ENCODE data around the gene FAM107B. TPM values are rescaled to one million over a fixed set of nuclear protein-coding genes. Genes with fewer than 3 reads are reported as not detected.

The FAM107B gene
- total RNA-seq, 1 experiment from 2014 or later = 144 TPM

DNA sequence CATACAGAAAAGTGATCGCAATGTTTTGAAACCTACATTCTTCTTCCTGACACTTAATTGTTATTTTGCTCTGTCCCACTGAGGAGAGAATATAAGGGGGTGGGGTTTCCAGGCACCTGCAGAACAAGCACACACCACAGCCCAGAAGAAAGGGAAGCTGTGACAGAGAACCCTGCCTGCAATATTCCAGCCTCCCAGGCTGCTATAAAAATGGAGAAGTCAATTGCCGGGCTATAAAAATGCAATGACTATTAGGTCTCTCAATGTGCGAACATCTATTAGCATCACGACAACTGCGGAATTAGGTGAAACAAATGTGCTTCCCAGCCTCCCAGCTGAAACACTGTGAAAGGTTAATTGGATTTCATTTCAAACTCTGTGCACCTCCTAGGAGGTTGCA, 298.7 kb downstream of the FAM107B start:
- Histone ChIP-seq H4K20me1 (ENCODE audit: insufficient read depth) (no peaks in the 10 kb centered on the region), H3K27me3 (ENCODE audit: insufficient read depth, low read depth) (peaks cover 3% of the 10 kb centered on the region; the same call in 1 of the 2 replicates), H3K4me2 (no peak overlapping the region), H3K27ac (no peak overlapping the region), H2AFZ (no peak overlapping the region), H3F3A (ENCODE audit: insufficient read depth, low read depth) (no peaks in the 10 kb centered on the region), H3K4me3 (no peak overlapping the region), H3K9me3 (ENCODE audit: insufficient read depth, low read depth) (no peaks in the 10 kb centered on the region), H3K36me3 (ENCODE audit: low read depth) (no peaks in the 10 kb centered on the region), H3K79me2 (ENCODE audit: low read depth) (no peaks in the 10 kb centered on the region), H3K4me1 (replicated peaks; ENCODE audit: insufficient read depth) (peaks cover 7% of the 10 kb centered on the region; the same call in 1 of the 2 replicates), H3K9me2 (ENCODE audit: insufficient read depth) (no peaks in the 10 kb centered on the region)
- ChIA-PET CTCF (no interaction called here), POLR2A (ENCODE audit: unreplicated experiment) (interaction anchor here (0.6 to 1.2 kb wide), 3 partner anchors 79 to 300 kb away, joined by 4 to 12 read pairs (median 8); no protein-coding TSS in a partner anchor)
- no peak for TF ChIP-seq CTCF (conservative IDR thresholded peaks at IDR 0.05)
- TF ChIP-seq EZH2 (IDR thresholded peaks at IDR 0.05; ENCODE audit: low read depth) = no peak
- no TSS peak for BruUV-seq (replicated peaks)
- no peak for DNase-seq
- intact Hi-C loops (cut with micrococcal nuclease; ENCODE audit: unreplicated experiment) = loop anchor here (1.0 to 5.0 kb wide), 3 partner anchors 90 to 234 kb away; no protein-coding TSS in a partner anchor

- ChIA-PET POLR2A (ENCODE audit: unreplicated experiment) (no interaction called here), CTCF (no interaction called here)
- Histone ChIP-seq H2AFZ (no peak overlapping the region), H3K4me3 (no peak overlapping the region), H4K20me1 (ENCODE audit: insufficient read depth) (no peaks in the 10 kb centered on the region), H3K36me3 (ENCODE audit: low read depth) (no peaks in the 10 kb centered on the region), H3K27ac (no peak overlapping the region), H3K27me3 (ENCODE audit: insufficient read depth, low read depth) (peaks cover 3% of the 10 kb centered on the region; the same call in 1 of the 2 replicates), H3K4me1 (replicated peaks; ENCODE audit: insufficient read depth) (peaks cover 7% of the 10 kb centered on the region; the same call in 1 of the 2 replicates), H3K9me2 (ENCODE audit: insufficient read depth) (no peaks in the 10 kb centered on the region), H3K9me3 (ENCODE audit: insufficient read depth, low read depth) (no peaks in the 10 kb centered on the region), H3K4me2 (no peak overlapping the region), H3F3A (ENCODE audit: insufficient read depth, low read depth) (no peaks in the 10 kb centered on the region), H3K79me2 (ENCODE audit: low read depth) (no peaks in the 10 kb centered on the region)
- no peak for TF ChIP-seq CTCF (conservative IDR thresholded peaks at IDR 0.05)
- no peak for TF ChIP-seq EZH2 (IDR thresholded peaks at IDR 0.05; ENCODE audit: low read depth)
- no TSS peak for BruUV-seq (replicated peaks)
- intact Hi-C loops (cut with micrococcal nuclease; ENCODE audit: unreplicated experiment) = loop anchor here (5.0 kb wide), 2 partner anchors 172 to 232 kb away; no protein-coding TSS in a partner anchor
- DNase-seq = no peak
Observed at GRCh38 chr10:14474656-14475055, 300.0 kb downstream of the FAM107B start.

GRCh38 chr10:14470920-14471319, 303.8 kb downstream of the FAM107B start:
- TF ChIP-seq CTCF (conservative IDR thresholded peaks at IDR 0.05) (no peak), EZH2 (IDR thresholded peaks at IDR 0.05; ENCODE audit: low read depth) (no peak)
- Histone ChIP-seq H3K4me1 (replicated peaks; ENCODE audit: insufficient read depth) (no peaks in the 10 kb centered on the region), H3K9me3 (ENCODE audit: insufficient read depth, low read depth) (no peaks in the 10 kb centered on the region), H3K27me3 (ENCODE audit: insufficient read depth, low read depth) (peaks cover 3% of the 10 kb centered on the region; the same call in 1 of the 2 replicates), H3F3A (ENCODE audit: insufficient read depth, low read depth) (no peaks in the 10 kb centered on the region), H3K4me2 (no peak overlapping the region), H3K4me3 (no peak overlapping the region), H2AFZ (no peak overlapping the region), H4K20me1 (ENCODE audit: insufficient read depth) (no peaks in the 10 kb centered on the region), H3K36me3 (ENCODE audit: low read depth) (no peaks in the 10 kb centered on the region), H3K79me2 (ENCODE audit: low read depth) (no peaks in the 10 kb centered on the region), H3K27ac (no peak overlapping the region), H3K9me2 (ENCODE audit: insufficient read depth) (no peaks in the 10 kb centered on the region)
- no TSS peak for BruUV-seq (replicated peaks)
- intact Hi-C loops (cut with micrococcal nuclease; ENCODE audit: unreplicated experiment) = no loop called here
- DNase-seq = no peak
- ChIA-PET CTCF (no interaction called here), POLR2A (ENCODE audit: unreplicated experiment) (no interaction called here)

Data from PC-9 (cell line).